Measurements from ENCODE around the gene ABCF3. TPM values are rescaled to one million over a fixed set of nuclear protein-coding genes. Genes with fewer than 3 reads are reported as not detected.
A peak's percentile ranks its signal among the peaks of the same experiment; 100 is the strongest.

ABCF3 gene
- total and polyA plus RNA-seq, 2 of the 13 experiments (the other 11 are each of a cell fraction or from before 2014, with no cell fraction given), result 38.8 to 46.5 TPM

DNA sequence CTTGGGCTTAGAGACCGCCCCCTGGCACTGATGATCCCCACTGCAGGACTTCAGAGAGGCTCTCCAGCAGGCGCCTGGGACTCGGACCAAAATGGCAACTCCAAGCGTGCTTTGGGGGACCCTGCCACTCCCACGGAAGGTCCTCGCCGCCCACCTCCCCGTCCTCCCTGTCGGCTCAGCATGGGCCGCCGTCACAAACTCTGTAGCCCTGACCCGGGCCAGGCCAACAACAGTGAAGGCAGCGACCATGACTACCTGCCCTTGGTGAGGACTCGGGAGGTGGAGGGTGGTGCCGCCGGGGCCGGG lies 55.1 kb downstream of the ABCF3 start:
- Histone ChIP-seq H3K4me3 (replicated peaks in 1 of 3; ENCODE audit: insufficient read depth in 1 of 3, low read depth in 2 of 3, low read length in 3 of 3) (peak overlapping the region in 1 of 3 experiments; percentile 2; a peak in 1 of 6 replicates), H3K9ac (ENCODE audit: insufficient read depth, low read depth, low read length) (no peak overlapping the region), H4K20me1 (ENCODE audit: insufficient read depth, low read length) (peaks cover 4% of the 10 kb centered on the region), H3K9me3 (ENCODE audit: low read length) (no peaks in the 10 kb centered on the region), H3K4me2 (ENCODE audit: low read depth, low read length) (peak overlapping the region; percentile 48), H3K27ac (ENCODE audit: extremely low read length, insufficient read depth, low read length) (no peak overlapping the region), H3K4me1 (ENCODE audit: insufficient read depth, low read length) (peaks cover 24% of the 10 kb centered on the region), H2AFZ (ENCODE audit: low read length) (no peak overlapping the region), H3K36me3 (replicated peaks in 1 of 2; ENCODE audit: control insufficient read depth in 1 of 2, insufficient read depth in 2 of 2, low read length in 2 of 2) (peaks cover 16 to 31% of the 10 kb centered on the region in 2 experiments), H3K79me2 (ENCODE audit: insufficient read depth, low read length) (no peaks in the 10 kb centered on the region), H3K27me3 (ENCODE audit: control insufficient read depth in 1 of 2, insufficient read depth in 2 of 2, low read length in 2 of 2) (peaks cover 2 to 28% of the 10 kb centered on the region in 2 experiments; a peak in 4 of 5 replicates)
- ChIA-PET CTCF (ENCODE audit: low intra/inter-chr PET ratio, low total read pairs) (interaction anchor here (1.5 to 1.6 kb wide), 2 partner anchors 12 to 14 kb away, joined by 8 to 13 read pairs; partner anchors contain the start of gene VWA5B2), POLR2A (interaction anchor here (1.0 to 1.4 kb wide), 5 partner anchors 11 to 356 kb away, joined by 3 to 8 read pairs (median 4); partner anchors contain the start of genes PARL and VWA5B2)
- TF ChIP-seq ZNF160 (CRISPR knock-in tag; IDR thresholded peaks at IDR 0.05) (no peak), REL (CRISPR knock-in tag; conservative IDR thresholded peaks at IDR 0.05) (0 out of 2 replicates have a peak, but pooled peaks have one; percentile 10)
- intact Hi-C loops (cut with micrococcal nuclease; ENCODE audit: unreplicated experiment), result loop anchor here (5.0 to 10.0 kb wide), 2 partner anchors 226 to 344 kb away; partner anchors contain the start of gene ABCC5
- peak; percentile 10 for ATAC-seq
- 0% methylated on average over 1 of the region's 17 CpGs for WGBS (ENCODE audit: low lambda C conversion rate)
- BruUV-seq (replicated peaks), result no TSS peak
- no peak for FAIRE-seq
- in situ Hi-C loops (cut with HindIII; ENCODE audit: extremely low pct_ligation_motif_present, low pct_unique_long_range_greater_than_20kb), result no loop called here
- DNase-seq (ENCODE audit: low spot score), result no peak

DNA sequence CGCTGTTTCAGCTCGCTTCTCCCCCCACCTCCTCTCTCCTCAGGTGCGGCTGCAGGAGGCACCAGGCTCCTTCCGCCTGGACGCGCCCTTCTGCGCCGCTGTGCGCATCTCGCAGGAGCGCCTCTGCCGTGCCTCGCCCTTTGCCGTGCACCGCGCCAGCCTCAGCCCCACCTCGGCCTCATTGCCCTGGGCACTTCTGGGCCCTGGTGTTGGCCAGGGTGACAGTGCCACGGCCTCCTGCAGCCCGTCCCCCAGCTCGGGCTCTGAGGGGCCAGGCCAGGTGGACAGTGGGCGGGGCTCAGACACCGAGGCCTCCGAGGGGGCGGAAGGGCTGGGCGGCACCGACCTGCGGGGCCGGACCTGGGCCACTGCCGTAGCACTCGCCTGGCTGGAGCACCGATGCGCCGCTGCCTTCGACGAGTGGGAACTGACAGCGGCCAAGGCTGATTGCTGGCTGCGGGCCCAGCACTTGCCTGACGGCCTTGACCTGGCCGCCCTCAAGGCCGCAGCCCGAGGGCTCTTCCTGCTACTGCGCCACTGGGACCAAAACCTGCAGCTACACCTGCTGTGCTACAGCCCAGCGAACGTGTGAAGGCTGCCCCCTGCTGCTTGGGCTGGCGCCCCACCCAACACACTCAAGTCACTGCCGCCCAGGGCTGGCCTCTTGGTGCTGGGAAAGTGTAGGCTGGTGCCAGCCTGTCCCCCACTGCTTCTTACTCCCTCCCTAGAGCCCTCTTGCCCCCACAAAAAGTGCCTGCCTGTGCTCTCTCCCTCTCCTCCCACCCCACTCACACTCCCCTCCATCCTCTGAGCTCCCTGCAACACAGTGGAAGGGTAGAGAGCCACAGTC lies 55.7 kb downstream of the ABCF3 start:
- peak; percentile 79 for FAIRE-seq
- in situ Hi-C loops (cut with HindIII; ENCODE audit: extremely low pct_ligation_motif_present, low pct_unique_long_range_greater_than_20kb), result no loop called here
- TF ChIP-seq ZNF749 (CRISPR knock-in tag; IDR thresholded peaks at IDR 0.05; ENCODE audit: borderline replicate concordance) (no peak), ZNF704 (CRISPR knock-in tag; IDR thresholded peaks at IDR 0.05; ENCODE audit: borderline replicate concordance) (peak; percentile 93), KLF13 (CRISPR knock-in tag; IDR thresholded peaks at IDR 0.05) (no peak), PAWR (CRISPR knock-in tag; IDR thresholded peaks at IDR 0.05; ENCODE audit: borderline replicate concordance) (no peak), HNF4A (CRISPR knock-in tag; IDR thresholded peaks at IDR 0.05) (peak; percentile 85), ZKSCAN1 (IDR thresholded peaks at IDR 0.05; ENCODE audit: low read length) (no peak), NCOA5 (CRISPR knock-in tag; IDR thresholded peaks at IDR 0.05) (no peak; the same call in 1 of the 2 replicates), ZFAT (CRISPR knock-in tag; conservative IDR thresholded peaks at IDR 0.05) (0 out of 2 replicates have a peak, but pooled peaks have one; percentile 57), SOX6 (IDR thresholded peaks at IDR 0.05) (no peak), SOX6 (CRISPR knock-in tag; IDR thresholded peaks at IDR 0.05) (peak; percentile 88), SP1 (IDR thresholded peaks at IDR 0.05) (no peak), SP1 (CRISPR knock-in tag; IDR thresholded peaks at IDR 0.05) (peak; percentile 33; the same call in 1 of the 2 replicates)
- TF ChIP-seq, protein P1, sequence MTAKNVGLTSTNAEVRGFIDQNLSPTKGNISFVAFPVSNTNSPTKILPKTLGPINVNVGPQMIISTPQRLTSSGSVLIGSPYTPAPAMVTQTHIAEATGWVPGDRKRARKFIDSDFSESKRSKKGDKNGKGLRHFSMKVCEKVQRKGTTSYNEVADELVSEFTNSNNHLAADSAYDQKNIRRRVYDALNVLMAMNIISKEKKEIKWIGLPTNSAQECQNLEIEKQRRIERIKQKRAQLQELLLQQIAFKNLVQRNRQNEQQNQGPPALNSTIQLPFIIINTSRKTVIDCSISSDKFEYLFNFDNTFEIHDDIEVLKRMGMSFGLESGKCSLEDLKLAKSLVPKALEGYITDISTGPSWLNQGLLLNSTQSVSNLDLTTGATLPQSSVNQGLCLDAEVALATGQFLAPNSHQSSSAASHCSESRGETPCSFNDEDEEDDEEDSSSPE (CRISPR knock-in tag; IDR thresholded peaks at IDR 0.05), result peak; percentile 77

More for the DNA sequence above, 55.7 kb downstream of the ABCF3 start:
- WGBS (ENCODE audit: low lambda C conversion rate), result 72% methylated on average over 20 of the region's 46 CpGs
- Histone ChIP-seq H3K27me3 (ENCODE audit: control insufficient read depth in 1 of 2, insufficient read depth in 2 of 2, low read length in 2 of 2) (peaks cover 0 to 22% of the 10 kb centered on the region in 2 experiments; a peak in 3 of 5 replicates), H3K9me3 (ENCODE audit: low read length) (no peaks in the 10 kb centered on the region), H3K4me1 (ENCODE audit: insufficient read depth, low read length) (peaks cover 25% of the 10 kb centered on the region), H3K79me2 (ENCODE audit: insufficient read depth, low read length) (no peaks in the 10 kb centered on the region), H3K9ac (ENCODE audit: insufficient read depth, low read depth, low read length) (no peak overlapping the region), H3K4me3 (replicated peaks in 1 of 3; ENCODE audit: insufficient read depth in 1 of 3, low read depth in 2 of 3, low read length in 3 of 3) (peak overlapping the region in 1 of 3 experiments; percentile 2; a peak in 1 of 6 replicates), H2AFZ (ENCODE audit: low read length) (no peak overlapping the region), H3K4me2 (ENCODE audit: low read depth, low read length) (peak overlapping the region; percentile 48), H3K36me3 (replicated peaks in 1 of 2; ENCODE audit: control insufficient read depth in 1 of 2, insufficient read depth in 2 of 2, low read length in 2 of 2) (peaks cover 16 to 32% of the 10 kb centered on the region in 2 experiments), H3K27ac (ENCODE audit: extremely low read length, insufficient read depth, low read length) (peak overlapping the region; percentile 24), H4K20me1 (ENCODE audit: insufficient read depth, low read length) (peaks cover 4% of the 10 kb centered on the region)
- ChIA-PET POLR2A (interaction anchor here (0.7 to 1.4 kb wide), 12 partner anchors 9 to 357 kb away, joined by 3 to 8 read pairs (median 4); partner anchors contain the start of genes EIF2B5, PARL and VWA5B2), CTCF (ENCODE audit: low intra/inter-chr PET ratio, low total read pairs) (interaction anchor here (1.1 to 1.6 kb wide), 3 partner anchors 12 to 202 kb away, joined by 4 to 13 read pairs (median 8); partner anchors contain the start of gene VWA5B2)
- ATAC-seq, result peak; percentile 92
- DNase-seq (ENCODE audit: low spot score), result peak; percentile 86
- no TSS peak for BruUV-seq (replicated peaks)
- intact Hi-C loops (cut with micrococcal nuclease; ENCODE audit: unreplicated experiment), result loop anchor here (1.0 to 10.0 kb wide), 3 partner anchors 96 to 344 kb away; partner anchors contain the start of gene ABCC5

Measured in HepG2 (cell line).